A549 treated with RU486 at 1 μM for 4 hours (cell line): ENCODE data around the gene ZNF747. TPM values are rescaled to one million over a fixed set of nuclear protein-coding genes. Genes with fewer than 3 reads are reported as not detected.

Experiments
- total RNA-seq: library from RNA; stranded (reverse); fragments of 200-300 nt; extraction: Qiagen RNA extraction; gene quantifications from 5 replicates; pipeline ENCODE4 v1.2.3, GENCODE V29; 2022; ENCODE audit warnings: low read depth

ZNF747 gene
- 2.5 to 4.4 TPM (median 4.0 TPM) in 5 replicates for total RNA-seq

DNA sequence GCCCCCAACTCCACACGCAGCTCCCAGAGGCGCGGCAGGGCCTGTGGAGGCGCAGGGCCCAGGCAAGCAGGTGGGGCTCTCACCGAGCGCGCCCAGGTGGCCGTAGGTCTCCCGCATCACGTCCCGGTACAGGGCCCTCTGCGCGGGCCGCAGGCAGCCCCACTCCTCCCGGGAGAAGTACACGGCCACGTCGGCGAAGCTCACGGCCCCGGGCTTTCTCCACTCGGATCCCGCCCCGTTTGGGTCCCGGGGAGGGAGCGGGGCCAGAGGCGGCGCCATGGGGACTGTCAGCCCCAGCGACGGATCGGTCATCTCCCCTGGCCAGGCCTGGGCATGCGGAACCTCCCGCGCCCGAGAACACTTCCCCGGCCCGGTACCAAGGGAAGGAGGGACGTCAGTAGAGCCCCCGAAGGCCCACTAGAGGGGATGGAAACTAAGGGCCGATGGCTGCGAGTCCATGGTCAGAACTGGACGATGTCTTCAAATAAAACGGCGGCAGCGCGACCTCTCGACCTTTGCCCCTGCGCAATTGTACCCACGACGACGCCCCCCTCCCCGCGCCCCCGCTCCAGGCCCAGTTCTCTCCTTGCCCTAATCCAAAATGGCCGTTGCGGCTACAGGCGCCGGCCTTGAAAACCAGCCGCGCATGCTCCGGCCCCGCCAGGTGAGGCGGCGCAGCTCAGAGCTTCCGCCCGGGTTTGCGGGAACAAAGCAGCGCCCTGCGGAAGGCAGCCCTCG is at the start of gene ZNF747:
ZNF747 (minus strand) TSS at position 491 of the 738 bp plus-strand sequence; CDS start at position 312, 179 bp downstream.

DNA sequence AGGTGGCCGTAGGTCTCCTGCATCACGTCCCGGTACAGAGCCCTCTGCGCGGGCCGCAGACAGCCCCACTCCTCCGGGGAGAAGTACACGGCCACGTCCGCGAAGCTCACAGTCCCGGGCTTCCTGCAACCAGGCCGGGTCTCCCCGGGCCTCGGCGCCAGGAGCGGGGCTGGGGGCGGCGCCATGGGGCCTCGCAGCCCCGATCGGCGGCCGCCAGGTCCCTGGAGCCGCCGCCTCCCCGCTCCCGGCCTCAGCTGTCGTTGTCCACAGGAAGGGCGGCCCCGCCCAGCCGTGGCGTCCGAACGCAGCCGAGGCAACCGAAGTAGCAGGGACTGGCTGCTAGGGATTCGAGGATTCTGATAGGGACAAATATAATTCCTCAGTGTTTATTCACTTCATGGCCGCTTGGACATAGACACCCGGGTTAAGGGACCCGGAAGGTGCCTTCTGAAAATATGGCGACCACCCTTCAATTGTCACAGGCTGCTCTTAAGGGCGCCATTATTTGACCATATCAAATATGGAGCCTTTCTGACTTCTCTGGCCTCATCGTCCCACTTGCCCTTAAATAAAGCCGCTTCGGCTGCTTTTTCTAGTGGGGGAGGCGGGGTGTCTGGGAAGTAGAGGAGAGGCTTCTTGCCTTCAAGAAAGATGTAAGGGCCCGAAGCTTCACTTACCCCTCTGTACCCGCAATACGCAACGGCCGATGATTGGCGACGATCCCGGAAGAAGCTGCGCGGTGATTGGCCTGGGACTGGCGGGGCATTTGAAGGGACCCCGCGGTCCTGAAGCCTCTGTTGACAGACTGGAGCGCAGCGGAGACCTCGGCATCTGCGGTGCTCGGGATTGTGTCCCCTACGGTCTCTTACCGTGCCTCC is 37.0 kb upstream of the ZNF747 start, which contains the start of gene ZNF688:
ZNF688 (minus strand) TSS at position 270 of the 878 bp plus-strand sequence; CDS start at position 185, 85 bp downstream.

DNA sequence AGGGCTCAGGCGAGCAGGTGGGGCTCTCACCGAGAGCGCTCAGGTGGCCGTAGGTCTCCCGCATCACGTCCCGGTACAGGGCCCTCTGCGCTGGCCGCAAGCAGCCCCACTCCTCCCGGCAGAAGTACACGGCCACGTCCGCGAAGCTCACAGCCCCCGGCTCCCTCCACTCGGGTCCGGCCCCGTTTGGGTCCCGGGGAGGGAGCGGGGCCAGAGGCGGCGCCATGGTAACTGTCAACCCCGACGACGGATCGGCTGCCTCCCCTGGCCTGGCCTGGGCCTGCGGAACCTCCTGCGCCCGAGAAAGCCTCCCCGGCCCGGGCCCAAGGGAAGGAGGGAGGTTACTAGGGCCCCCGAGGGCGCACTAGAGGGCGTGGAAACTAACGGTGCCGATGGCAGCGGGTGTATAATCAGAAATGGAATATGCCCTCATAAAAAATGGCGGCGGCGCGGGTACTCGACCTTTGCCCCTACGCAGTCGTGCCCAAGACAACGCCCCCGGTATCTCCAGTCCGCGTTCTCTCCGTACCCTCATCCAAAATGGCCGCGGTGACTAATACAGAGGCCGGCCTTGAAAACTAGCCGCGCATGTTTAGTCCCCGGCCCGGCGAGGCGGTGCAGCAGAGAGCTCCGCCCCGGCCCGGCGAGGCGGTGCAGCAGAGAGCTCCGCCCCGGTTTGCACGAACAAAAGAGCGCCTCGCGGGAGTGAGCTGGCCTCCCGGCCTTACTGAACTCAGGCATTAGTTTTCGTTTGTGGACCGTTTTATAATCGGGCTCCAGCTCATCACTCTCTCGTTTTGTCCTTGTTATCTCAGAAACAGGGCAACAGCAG is 23.5 kb upstream of the ZNF747 start, which contains the start of gene ZNF764:
ZNF764 (minus strand) TSS at position 418 of the 832 bp plus-strand sequence; CDS start at position 226, 192 bp downstream.

DNA sequence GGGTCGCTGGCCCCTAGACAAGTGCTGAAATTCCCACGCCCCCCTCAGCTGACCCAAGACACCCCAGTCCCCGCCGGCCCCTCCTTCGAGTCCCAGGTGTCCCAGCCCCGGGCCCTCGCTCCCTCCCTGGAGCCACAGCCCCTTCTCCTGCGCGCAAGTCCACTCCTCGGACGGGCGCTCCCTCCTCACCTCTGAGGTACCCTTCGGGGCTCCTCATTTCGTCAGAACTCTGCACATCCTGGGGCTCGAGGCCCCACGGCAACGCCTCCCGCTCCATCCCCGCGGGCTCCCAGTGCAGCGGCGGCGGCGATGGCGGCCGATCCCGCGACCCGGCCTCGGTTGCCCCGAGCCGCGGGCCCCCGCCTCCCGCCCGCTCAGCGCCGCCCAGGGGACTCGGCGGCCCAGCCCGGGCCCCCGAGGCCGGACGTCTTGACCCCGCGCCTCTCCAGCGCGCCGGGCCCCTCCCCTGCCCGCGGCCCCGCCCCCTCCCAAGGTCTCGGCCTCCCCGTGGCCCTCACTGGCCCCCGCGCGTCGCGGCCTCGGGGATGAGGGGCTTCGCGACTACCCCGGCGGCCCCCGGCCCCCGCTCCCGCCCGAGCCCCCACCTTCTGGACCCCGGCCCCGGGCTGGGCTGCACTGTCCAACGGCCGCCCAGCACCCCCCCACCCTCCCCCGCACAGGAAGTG is 8.4 kb downstream of the ZNF747 start, which contains the start of gene ZNF768:
ZNF768 (minus strand) TSS at position 430 of the 686 bp plus-strand sequence; CDS start at position 277, 153 bp downstream.

Other genes starting within 250 kb of the ZNF747 start
- 63.4 to 69.9 TPM (median 67.1 TPM) in 5 replicates for gene CD2BP2, start 179.6 kb downstream of the ZNF747 start, total RNA-seq
- gene TBC1D10B, start 164.4 kb downstream of the ZNF747 start, total RNA-seq, result 22.5 to 34.5 TPM (median 28.9 TPM) in 5 replicates
- 0.69 to 1.1 TPM in 2 of 5 replicates, not detected in the others for gene MYL11, start 160.1 kb downstream of the ZNF747 start, total RNA-seq
- 1.2 to 3.0 TPM (median 2.3 TPM) in 5 replicates for gene SEPTIN1, start 152.3 kb downstream of the ZNF747 start, total RNA-seq
- 10.1 to 13.1 TPM (median 12.7 TPM) in 5 replicates for gene ZNF48, start 139.4 kb downstream of the ZNF747 start, total RNA-seq
- gene ZNF771, start 127.3 kb downstream of the ZNF747 start, total RNA-seq, result 3.4 to 7.1 TPM (median 6.1 TPM) in 5 replicates
- 100.0 to 144 TPM (median 139 TPM) in 5 replicates for gene DCTPP1, start 104.8 kb downstream of the ZNF747 start, total RNA-seq
- 48.8 to 54.1 TPM (median 52.1 TPM) in 5 replicates for gene SEPHS2, start 89.0 kb downstream of the ZNF747 start, total RNA-seq
- 0.08 to 0.10 TPM in 2 of 5 replicates, not detected in the others for gene ITGAL, start 62.1 kb downstream of the ZNF747 start, total RNA-seq
- gene ZNF768, start 8.3 kb downstream of the ZNF747 start, total RNA-seq, result 35.1 to 46.6 TPM (median 45.4 TPM) in 5 replicates
- 4.3 to 6.6 TPM (median 5.5 TPM) in 5 replicates for gene ZNF764, start 23.5 kb upstream of the ZNF747 start, total RNA-seq
- 5.2 to 7.9 TPM (median 7.3 TPM) in 5 replicates for gene ZNF688, start 36.9 kb upstream of the ZNF747 start, total RNA-seq
- not detected in 5 replicates for gene ZNF785, start 50.8 kb upstream of the ZNF747 start, total RNA-seq
- 7.6 to 9.1 TPM (median 8.3 TPM) in 5 replicates for gene ZNF689, start 75.5 kb upstream of the ZNF747 start, total RNA-seq
- gene PRR14, start 116.1 kb upstream of the ZNF747 start, total RNA-seq, result 18.1 to 25.2 TPM (median 24.3 TPM) in 5 replicates
- gene FBRS, start 123.6 kb upstream of the ZNF747 start, total RNA-seq, result 29.2 to 47.0 TPM (median 41.2 TPM) in 5 replicates
- gene SRCAP, start 164.3 kb upstream of the ZNF747 start, total RNA-seq, result 9.9 to 28.4 TPM (median 21.7 TPM) in 5 replicates
- gene PHKG2, start 213.6 kb upstream of the ZNF747 start, total RNA-seq, result 16.5 to 27.8 TPM (median 22.1 TPM) in 5 replicates
- 6.2 to 9.6 TPM (median 6.7 TPM) in 5 replicates for gene CFAP119, start 227.2 kb upstream of the ZNF747 start, total RNA-seq
- 67.9 to 91.6 TPM (median 78.8 TPM) in 5 replicates for gene RNF40, start 227.5 kb upstream of the ZNF747 start, total RNA-seq